CD4-positive, alpha-beta T cell treated with Interleukin-15 for 1 hour (primary cell): Measurements from ENCODE around the gene BABAM2.

ENCODE experiments used
- DNase-seq: peaks from one replicate; pipeline ENCODE4 v3.0.0-alpha.2; 2020

BABAM2 gene

GRCh38 chr2:28352104-28352503, 461.6 kb downstream of the BABAM2 start:
- DNase-seq, result no peak

GRCh38 chr2:28352610-28353195, 462.2 kb downstream of the BABAM2 start:
- peak; percentile 15 for DNase-seq

GRCh38 chr2:28354920-28355520, 464.5 kb downstream of the BABAM2 start:
- DNase-seq, result peak; percentile 5

GRCh38 chr2:28355521-28356094, 465.1 kb downstream of the BABAM2 start:
- peak; percentile 15 for DNase-seq

- DNase-seq, result peak; percentile 62
Measured at GRCh38 chr2:28356095-28356911, 465.8 kb downstream of the BABAM2 start.

- no peak for DNase-seq
Measured at GRCh38 chr2:28357055-28357454, 466.5 kb downstream of the BABAM2 start.

- no peak for DNase-seq
Measured at GRCh38 chr2:28357948-28358667, 467.6 kb downstream of the BABAM2 start.

- DNase-seq, result no peak
Measured at GRCh38 chr2:28358668-28359201, 468.2 kb downstream of the BABAM2 start.

GRCh38 chr2:28359222-28360057, 468.9 kb downstream of the BABAM2 start:
- DNase-seq, result peak; percentile 92

- peak; percentile 49 for DNase-seq
Measured at GRCh38 chr2:28360058-28360717, 469.7 kb downstream of the BABAM2 start.

- DNase-seq, result peak; percentile 77
Measured at GRCh38 chr2:28360718-28361293, 470.3 kb downstream of the BABAM2 start.

GRCh38 chr2:28361991-28362710, 471.6 kb downstream of the BABAM2 start:
- DNase-seq, result no peak

- DNase-seq, result no peak
Measured at GRCh38 chr2:28362991-28363521, 472.5 kb downstream of the BABAM2 start.

- no peak for DNase-seq
Measured at GRCh38 chr2:28363686-28364280, 473.3 kb downstream of the BABAM2 start.

- DNase-seq, result no peak
Measured at GRCh38 chr2:28364610-28365009, 474.1 kb downstream of the BABAM2 start.

GRCh38 chr2:28365158-28365557, 474.6 kb downstream of the BABAM2 start:
- no peak for DNase-seq

GRCh38 chr2:28366149-28366495, 475.6 kb downstream of the BABAM2 start:
- DNase-seq, result no peak

GRCh38 chr2:28366496-28367282, 476.2 kb downstream of the BABAM2 start:
- DNase-seq, result peak; percentile 70
